Upper lobe of right lung (tissue), 1 donor: ENCODE results near the gene PGC. TPM values are rescaled to one million over a fixed set of nuclear protein-coding genes. Genes with fewer than 3 reads are reported as not detected.

ENCODE experiments used
- ATAC-seq: fragments of 200-7000 bp; cut with Tn5 transposase; one replicate; pipeline ENCODE4 v1.9.1; 2020; ENCODE audit warnings: mild to moderate bottlenecking, moderate library complexity
- DNase-seq: peaks from one replicate; pipeline ENCODE4 v3.0.0-alpha.2; 2020
- H3K27ac ChIP-seq: fragments of 200-600 bp; one replicate; pipeline ENCODE4 v1.8.0; 2022
- H3K27me3 ChIP-seq: fragments of 200-600 bp; one replicate; pipeline ENCODE4 v1.8.0; 2022; ENCODE audit warnings: mild to moderate bottlenecking
- H3K36me3 ChIP-seq: fragments of 200-600 bp; one replicate; pipeline ENCODE4 v1.8.0; 2022
- H3K4me1 ChIP-seq: fragments of 200-600 bp; one replicate; pipeline ENCODE4 v1.8.0; 2022
- H3K4me3 ChIP-seq: fragments of 200-600 bp; one replicate; pipeline ENCODE4 v1.8.0; 2022; ENCODE audit warnings: mild to moderate bottlenecking
- H3K9me3 ChIP-seq: fragments of 200-600 bp; one replicate; pipeline ENCODE4 v1.8.0; 2022
- intact Hi-C: fragments of 100-400 bp; cut with DNase I; formaldehyde crosslinking; loops from one replicate; pipeline ENCODE4 v1.11.0; 2022
- total RNA-seq: library from RNA; stranded (reverse); fragmentation: NEBNext Ultra II Directional; extraction: Animal tissue kit (Norgen Biotek cat#: 25700); gene quantifications from one replicate; pipeline ENCODE4 v1.2.1, GENCODE V29; 2021
- TF ChIP-seq, protein P1 (sequence below): fragments of 200-600 bp; IDR thresholded peaks from one replicate; pipeline ENCODE4 v1.8.0; 2022; ENCODE audit warnings: antibody characterized with exemption
- donor health status: DM: no; HTN: yes; CAD: no; lungs with severe emphysema.

The PGC gene
- total RNA-seq, 1 donor from 2014 or later = 1,050 TPM

DNA sequence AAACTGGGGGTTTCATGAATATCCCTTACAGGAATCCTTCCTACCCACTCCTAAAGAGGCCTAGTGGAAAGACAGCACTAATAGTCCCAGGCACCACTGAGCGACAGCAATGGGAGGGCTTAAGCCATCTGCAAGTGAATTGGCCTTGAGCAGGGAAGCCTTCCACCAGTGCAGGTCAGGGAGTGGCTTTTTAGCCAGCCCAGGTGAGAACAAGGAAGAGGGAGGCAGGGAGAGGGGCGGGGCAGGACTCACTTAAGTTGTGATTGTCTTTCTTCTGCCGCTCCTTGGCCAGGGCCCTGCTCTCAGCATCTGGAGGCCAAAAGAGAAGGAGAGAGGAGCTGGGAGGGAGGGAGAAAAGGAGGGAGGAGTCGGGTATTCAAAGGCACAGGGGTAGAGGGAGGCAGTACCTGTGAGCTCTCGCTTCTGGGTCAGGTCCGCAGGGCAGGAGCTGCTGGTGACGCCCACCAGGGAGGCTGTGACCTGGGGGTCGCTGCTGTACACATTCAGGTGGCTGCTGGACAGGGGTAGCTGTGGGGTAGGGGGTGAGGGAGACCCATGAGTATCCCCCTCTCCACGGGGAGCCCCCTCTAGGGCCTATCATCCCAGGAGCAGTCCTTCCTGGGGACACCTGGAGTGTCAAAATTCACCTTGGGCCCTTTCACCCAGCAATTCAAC lies 59.6 kb downstream of the PGC start:
- H3K4me3 ChIP-seq = no peak overlapping the region
- H3K4me1 ChIP-seq = peaks cover 9% of the 10 kb centered on the region
- ATAC-seq (no peak), DNase-seq (no peak)
- H3K9me3 ChIP-seq = no peaks in the 10 kb centered on the region
- TF ChIP-seq, protein P1, sequence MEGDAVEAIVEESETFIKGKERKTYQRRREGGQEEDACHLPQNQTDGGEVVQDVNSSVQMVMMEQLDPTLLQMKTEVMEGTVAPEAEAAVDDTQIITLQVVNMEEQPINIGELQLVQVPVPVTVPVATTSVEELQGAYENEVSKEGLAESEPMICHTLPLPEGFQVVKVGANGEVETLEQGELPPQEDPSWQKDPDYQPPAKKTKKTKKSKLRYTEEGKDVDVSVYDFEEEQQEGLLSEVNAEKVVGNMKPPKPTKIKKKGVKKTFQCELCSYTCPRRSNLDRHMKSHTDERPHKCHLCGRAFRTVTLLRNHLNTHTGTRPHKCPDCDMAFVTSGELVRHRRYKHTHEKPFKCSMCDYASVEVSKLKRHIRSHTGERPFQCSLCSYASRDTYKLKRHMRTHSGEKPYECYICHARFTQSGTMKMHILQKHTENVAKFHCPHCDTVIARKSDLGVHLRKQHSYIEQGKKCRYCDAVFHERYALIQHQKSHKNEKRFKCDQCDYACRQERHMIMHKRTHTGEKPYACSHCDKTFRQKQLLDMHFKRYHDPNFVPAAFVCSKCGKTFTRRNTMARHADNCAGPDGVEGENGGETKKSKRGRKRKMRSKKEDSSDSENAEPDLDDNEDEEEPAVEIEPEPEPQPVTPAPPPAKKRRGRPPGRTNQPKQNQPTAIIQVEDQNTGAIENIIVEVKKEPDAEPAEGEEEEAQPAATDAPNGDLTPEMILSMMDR = no peak
- intact Hi-C loops = loop anchor here (10.0 kb wide), 1 partner anchor 223 kb away; no protein-coding TSS in a partner anchor
- peaks cover 49% of the 10 kb centered on the region for H3K36me3 ChIP-seq
- H3K27ac ChIP-seq = no peak overlapping the region
- H3K27me3 ChIP-seq = no peaks in the 10 kb centered on the region

Other genes with a start within 250 kb of the PGC start
- gene FOXP4, start 201.0 kb downstream of the PGC start, total RNA-seq = 29.9 TPM
- 11.0 TPM for gene MDFI, start 108.9 kb downstream of the PGC start, total RNA-seq
- gene TFEB, start 11.8 kb downstream of the PGC start, total RNA-seq = 40.3 TPM
- 8.5 TPM for gene FRS3, start 32.5 kb upstream of the PGC start, total RNA-seq
- gene PRICKLE4, start 33.4 kb upstream of the PGC start, total RNA-seq = 14.2 TPM
- gene TOMM6, start 40.3 kb upstream of the PGC start, total RNA-seq = 138 TPM
- 2.7 TPM for gene USP49, start 148.0 kb upstream of the PGC start, total RNA-seq
- 18.3 TPM for gene MED20, start 173.7 kb upstream of the PGC start, total RNA-seq
- gene BYSL, start 174.1 kb upstream of the PGC start, total RNA-seq = 11.6 TPM
- gene CCND3, start 194.4 kb upstream of the PGC start, total RNA-seq = 186 TPM